Mammary epithelial cell (primary cell): ENCODE measurements around the gene METRNL.

ENCODE experiments used
- CTCF ChIP-seq, 2 donors: IDR thresholded peaks in 1 of 2; conservative IDR thresholded peaks in 1 of 2; 2 replicates each; pipeline ENCODE4 v1.5.1; 2011 to 2012; ENCODE audit warnings: inconsistent platforms in 2 of 2, low read length in 2 of 2, mild to moderate bottlenecking in 2 of 2, control low read depth in 1 of 2, low read depth in 1 of 2; ENCODE audit not compliant: insufficient read depth in 1 of 2; ENCODE audit errors: extremely low read depth in 1 of 2
- EZH2 ChIP-seq: IDR thresholded peaks from 2 replicates; pipeline ENCODE4 v1.6.1; 2012; ENCODE audit warnings: low read length, inconsistent platforms, borderline replicate concordance

GRCh38 chr17:83123896-83124801 lies 44.7 kb downstream of the METRNL start:
- TF ChIP-seq CTCF (conservative IDR thresholded peaks at IDR 0.05 in 1 of 2, IDR thresholded peaks at IDR 0.05 in 1 of 2; ENCODE audit: extremely low read depth in 1 of 2, insufficient read depth in 1 of 2, low read depth in 1 of 2, low read length in 2 of 2) (no peak), EZH2 (no peak)
